NCI-H82 (cell line): ENCODE data around the gene NIPSNAP3A.
"Not testable (repeated sequence)": the region's sequence is repeated elsewhere in the genome, so short reads cannot be mapped to it uniquely, and the experiment has no call there.

Experiments
- DNase-seq: peaks from one replicate; lab custom pipeline; 2025; lab: John Stamatoyannopoulos, UW

NIPSNAP3A gene

DNA sequence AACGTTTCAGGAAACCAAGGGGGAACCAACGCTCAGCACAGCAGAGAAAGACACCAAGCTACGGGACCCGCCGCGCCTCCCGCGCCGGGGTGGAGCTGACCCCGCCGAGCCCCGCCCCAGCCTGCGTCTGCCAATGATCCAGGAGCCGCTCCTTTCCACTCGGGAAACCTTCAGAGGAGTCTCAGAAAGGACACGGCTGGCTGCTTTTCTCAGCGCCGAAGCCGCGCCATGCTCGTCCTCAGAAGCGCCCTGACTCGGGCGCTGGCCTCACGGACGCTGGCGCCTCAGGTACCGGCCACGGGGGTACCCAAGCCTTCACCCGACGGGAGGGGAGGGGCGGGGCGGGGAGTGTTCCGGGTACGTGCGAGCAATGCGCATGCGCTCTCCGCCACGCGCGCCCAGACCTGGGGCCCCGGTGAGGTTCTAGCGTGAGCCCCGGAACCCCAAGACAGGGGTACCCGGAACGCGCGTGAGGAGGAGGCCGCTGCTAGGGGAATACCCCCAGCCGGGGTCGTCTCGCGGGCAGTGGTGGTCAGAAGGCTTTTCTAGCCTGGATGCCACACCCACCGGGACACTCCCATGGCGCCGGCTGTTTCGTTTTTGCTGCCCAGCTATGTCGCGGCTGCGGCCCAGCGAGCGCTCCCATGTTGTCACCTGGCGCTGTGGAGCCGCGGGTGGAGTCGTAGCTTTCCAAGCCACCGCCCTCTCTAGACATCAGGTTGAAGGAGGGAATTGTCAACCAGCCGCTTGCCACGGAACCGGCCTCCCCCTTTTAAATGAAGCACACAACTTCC is at the start of gene NIPSNAP3A:
Gene NIPSNAP3A, plus strand, starts transcription at position 119 of the 794 bp plus-strand sequence. Its CDS starts 110 bp downstream, at position 229.
- peak; percentile 84 for DNase-seq

DNA sequence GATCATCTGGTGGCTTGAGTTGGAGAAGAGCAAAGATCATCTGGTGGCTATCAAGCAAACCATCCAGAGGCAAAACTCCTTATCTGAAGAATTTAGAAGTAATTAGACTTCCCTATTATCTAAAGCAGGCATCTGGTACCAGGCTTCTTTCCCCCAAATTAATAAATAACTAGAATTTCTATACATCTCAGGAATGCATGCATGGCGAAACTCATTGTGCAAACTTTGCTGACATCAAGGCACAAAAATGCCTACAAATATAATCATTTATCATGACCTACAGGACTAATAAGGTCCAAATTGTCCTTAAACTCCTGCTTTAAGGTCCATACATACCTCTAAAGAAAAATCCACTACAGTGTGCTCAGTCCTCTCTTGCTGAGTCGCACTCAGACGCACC is 47.2 kb upstream of the NIPSNAP3A start:
- DNase-seq: no peak

DNA sequence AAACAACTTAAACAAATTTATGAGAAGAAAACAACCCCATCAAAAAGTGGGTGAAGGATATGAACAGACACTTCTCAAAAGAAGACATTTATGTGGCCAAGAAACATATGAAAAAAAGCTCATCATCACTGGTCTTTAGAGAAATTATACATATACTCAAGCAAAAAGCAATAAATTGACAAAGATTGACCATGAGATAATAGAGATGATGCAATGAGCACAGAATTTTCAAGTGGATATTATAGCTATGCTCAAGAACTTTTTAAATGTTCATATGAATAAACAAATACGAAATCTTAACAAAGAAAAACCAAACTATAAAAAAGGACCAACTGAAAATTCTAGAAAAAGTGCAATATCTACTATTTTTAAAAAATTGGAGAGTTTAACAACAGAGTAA is 38.7 kb upstream of the NIPSNAP3A start:
- DNase-seq: not testable (repeated sequence)

DNA sequence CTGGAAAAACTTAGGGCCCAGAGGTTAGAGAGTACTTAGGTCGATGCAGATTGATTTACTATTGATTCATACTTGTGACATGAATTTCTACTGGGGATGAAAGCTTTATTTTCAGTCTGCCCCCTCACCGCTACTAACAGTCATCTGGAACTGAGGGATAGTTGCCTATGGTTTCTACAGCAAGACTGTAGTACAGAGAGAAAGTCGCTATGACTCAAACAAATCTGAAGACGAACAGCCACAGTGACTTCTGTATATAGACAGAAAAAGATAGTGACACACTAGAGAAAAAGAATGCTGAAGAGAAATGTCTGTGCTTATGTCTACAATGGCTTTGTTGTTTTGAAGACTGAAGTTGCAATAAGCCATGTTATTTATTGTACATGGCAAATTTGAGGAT is 35.9 kb upstream of the NIPSNAP3A start:
- DNase-seq: no peak

DNA sequence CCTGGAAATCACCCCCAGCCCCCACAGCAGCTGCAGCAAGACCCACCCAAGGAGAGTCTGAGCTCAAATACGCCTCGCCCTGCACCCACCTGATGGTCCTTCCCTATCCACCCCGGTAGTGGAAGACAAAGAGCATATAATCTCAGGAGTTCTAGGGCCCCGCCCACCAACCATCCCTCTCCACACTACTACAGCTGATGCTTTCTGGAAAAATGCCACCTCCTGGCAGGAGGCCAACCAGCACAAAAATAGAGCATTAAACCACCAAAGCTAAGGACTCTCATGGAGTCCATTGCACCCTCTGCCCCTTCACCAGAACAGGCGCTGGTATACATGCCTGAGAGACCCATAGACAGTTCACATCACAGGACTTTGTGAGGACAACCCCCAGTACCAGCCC is 22.5 kb upstream of the NIPSNAP3A start:
- DNase-seq: peak; percentile 6

DNA sequence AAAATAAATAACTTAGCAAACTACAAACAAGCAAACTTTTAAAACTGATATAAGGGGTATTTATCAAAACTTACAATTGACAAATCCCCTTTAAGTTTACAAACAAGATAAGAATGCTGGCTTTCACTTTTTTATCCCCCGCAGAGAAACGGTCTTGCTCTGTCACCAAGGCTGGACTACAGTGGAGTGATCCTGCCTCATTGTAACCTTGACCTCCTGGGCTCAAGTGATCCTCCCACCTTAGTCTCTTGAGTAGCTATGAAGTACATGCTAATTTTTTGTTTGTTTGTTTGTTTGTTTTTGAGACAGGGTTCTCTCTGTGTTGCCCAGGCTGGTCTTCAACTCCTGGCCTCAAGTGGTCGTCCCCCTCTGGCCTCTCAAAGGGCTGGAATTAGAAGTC is 9.0 kb upstream of the NIPSNAP3A start:
- no peak for DNase-seq

DNA sequence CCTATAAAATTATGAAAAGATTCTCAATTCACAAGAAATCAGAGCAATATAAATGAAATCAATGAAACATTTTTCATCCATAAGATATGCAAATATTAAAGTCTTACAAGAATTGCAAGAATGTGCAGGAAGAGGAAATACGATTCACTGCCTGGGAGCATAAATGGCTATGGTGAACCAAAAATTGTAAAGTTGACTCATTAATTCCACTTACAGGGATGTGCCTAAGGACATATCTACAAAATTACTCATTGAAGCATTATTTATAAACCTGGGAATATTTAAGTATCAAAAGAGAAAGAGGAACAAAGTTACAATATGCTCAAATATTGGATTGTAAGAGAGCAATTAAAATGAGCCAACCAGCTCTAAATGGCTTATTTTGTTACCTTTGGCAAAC is 6.9 kb upstream of the NIPSNAP3A start:
- DNase-seq: no peak

DNA sequence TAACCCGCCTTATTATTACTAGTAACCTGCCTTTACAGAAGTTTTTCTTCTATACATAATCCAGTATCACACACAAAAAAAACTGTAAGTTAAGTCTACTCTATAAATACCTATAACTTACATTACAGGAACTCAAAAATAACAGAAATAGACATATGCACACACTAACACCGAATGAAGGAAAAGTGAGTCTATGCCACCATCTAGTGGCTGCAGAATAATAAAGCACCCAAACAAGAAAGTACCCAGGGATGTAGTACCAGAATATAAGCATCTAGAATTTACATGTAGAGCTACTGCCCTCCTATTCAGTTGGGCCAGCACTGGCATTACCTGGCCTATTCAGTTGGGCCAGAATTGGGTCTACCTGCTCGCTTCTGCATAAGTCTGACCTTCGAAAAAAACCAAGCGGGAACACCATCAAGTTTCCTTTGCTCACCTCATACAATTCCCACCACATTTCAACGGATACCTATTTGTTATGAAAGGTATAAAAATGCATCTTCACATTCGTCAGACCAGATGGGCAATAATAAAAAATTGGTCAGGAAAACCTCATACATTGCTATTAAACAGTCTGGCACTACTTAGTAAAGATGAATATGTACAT is 4.0 kb upstream of the NIPSNAP3A start:
- peak; percentile 66 for DNase-seq

DNA sequence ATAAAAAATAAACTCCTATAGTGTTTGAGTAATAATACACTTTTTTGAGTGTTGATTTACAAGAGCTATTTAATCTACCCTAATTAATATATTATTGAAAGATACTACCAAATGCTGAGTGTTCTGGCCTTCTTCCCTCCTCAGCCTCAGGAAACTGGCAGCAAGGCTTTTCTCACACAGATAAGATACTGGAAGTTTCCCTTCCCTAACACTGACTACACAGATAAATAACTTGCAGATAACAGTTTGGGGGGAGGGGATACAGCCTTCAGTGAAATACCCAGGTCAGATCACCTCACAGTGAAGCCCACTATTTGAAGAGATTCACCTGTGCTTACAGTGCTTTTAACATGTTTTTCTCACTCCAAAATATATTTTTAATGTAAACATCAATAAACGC is 1.6 kb upstream of the NIPSNAP3A start:
- no peak for DNase-seq

DNA sequence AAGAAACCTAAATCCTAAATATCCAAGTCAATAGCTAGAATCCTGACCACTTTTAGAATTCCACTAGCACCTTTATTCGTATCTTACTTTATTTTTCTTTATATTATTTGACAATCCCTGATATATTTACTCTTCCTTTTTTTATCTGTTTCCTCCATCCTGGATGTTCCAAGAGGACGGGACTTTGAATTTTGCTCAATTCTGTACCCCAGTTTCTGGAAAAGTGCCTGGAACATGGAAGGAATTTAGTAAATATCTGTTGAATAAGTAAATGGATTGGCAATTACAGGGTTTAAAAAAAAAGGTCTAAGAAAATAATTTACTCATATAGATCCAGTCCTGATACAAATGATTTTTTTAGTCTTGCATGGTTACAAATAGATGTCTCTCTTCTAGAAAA is 1.2 kb upstream of the NIPSNAP3A start:
- no peak for DNase-seq

DNA sequence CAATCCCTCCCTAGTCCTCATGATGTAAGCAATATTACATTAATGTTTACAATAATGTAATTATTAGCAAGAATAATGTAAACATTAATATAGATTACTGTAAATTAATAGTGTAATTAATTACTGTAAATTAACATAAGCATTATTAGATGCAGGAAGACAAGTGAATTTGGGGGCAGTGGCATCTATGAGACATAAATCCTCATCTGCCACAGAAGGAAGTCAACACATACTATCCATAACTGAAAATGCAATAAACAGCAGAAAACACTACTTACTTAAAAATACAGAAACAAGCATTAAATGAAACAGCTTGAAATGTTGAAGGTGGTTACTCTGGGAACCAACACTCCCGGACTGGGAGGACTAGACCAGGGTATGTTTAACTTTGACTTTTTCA is 685 bp upstream of the NIPSNAP3A start:
- DNase-seq: peak; percentile 13

DNA sequence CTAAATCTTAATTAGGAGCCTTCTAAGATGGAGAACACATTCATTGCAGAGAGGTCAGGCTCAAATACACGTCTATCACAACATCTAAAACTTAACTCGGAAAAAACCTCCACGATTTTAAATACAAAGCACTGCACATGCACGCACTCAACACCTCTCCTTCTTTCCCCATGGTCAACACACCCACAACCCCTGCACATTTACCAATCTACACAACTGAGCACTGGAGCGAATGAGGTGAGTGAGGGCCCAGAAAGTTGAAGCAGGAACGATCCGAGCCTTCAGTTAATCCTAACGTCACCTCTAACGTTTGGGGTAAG is 278 bp upstream of the NIPSNAP3A start:
- DNase-seq: no peak

DNA sequence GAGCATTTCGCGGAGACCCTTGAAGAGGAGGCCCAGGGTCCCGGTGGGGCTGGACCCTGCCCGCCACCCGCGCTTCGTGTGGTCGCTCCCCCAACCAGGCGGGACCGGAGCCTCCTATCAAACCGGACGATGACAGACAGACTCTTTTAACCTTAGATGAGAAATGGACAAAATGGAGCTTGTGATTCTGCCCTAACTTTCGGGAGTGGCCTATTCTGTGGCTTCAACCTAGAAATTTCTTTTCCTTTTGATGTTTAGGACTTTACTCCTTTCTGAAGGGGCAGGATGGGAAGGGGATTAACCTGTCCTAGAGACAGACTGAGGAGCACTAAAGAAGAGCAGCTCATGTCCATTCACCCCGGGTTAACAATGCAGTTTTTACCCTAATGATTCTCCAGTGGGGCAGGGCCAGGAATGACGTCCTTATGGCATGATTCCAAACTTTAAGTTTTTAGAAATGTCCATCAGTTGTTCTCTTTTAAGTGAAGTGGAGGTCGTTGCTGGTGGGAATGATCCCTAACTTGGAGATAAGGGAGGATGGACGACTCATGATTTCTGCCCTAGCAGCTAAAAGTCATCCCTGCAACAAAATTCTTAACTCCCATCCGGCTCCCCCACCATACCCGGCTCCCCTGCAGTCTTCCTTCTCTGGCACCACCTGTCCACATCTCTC is 1.0 kb downstream of the NIPSNAP3A start:
- DNase-seq: peak; percentile 33

DNA sequence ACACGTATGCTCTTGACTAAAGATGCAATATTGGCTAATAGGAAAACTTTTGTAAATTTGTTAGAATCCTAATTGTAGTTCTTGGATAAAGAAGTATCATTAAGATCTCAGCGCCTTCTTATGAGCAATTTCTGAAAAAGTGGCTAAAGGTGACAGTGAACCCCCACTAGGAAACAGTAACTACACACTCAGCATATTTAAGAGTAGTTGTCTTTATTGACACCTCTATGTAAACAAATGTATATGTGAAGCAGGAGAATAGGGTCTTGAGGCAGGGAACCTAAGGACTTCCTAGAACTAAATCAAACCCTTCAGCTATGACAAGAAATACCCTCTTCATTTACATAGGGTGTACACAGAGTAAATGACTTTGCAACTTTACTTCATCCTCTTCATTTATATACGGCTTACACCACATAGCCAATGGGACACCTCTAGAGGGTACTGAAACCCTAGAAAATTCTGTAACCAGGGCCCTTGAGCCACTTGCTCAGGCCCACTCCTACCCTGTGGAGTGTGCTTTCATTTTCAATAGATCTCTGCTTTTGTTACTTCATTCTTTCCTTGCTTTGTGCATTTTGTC is 2.8 kb downstream of the NIPSNAP3A start:
- DNase-seq: no peak

DNA sequence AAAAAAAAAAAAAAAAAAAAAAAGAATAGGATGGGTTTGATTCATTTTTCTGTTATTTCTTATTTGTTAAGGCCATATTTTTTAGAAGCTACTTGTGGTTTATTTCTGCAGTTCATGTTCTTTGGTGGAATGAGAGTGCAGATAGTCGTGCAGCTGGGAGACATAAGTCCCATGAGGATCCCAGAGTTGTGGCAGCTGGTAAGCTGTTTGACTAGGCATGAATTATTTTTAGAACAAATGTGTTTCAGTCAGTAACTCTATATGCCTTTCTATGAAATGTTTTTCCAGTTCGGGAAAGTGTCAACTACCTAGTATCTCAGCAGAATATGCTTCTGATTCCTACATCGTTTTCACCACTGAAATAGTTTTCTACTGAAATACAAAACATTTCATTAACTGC is 11.5 kb downstream of the NIPSNAP3A start:
- DNase-seq: no peak

DNA sequence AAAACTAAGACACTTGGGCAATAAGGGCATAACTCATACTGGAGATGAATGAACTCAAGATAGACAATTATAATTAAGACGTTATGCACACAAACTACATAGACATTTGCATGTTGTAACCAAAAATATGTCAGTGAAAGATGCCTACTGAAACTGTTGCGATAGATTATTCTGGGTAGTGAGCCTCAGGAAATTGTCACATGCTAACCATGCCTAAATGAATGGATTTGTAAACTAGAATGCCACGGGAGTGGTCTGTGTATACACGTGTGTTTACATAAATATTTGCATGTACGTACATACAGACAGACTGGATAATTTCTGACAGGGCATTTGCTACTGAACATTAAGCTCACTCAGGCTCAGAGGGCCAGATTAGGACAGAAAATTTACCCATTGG is 17.7 kb downstream of the NIPSNAP3A start:
- no peak for DNase-seq

DNA sequence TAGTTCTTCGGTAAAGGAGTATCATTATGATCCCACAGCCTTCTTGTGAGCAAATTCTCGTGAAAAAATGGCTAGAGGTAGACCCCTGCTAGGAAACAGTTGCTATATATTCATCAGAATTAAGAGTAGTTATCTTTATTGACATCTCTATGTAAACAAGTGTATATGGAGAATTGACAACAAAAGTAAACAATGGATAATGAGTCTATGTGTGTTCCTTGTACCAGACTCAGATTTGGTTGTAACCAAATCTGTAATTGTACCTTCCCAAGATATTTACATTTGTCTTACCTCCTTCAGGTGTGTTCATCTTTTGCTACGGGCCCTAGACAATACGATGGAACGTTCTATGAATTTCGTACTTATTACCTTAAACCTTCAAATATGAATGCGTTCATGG is 18.5 kb downstream of the NIPSNAP3A start:
- DNase-seq: no peak

DNA sequence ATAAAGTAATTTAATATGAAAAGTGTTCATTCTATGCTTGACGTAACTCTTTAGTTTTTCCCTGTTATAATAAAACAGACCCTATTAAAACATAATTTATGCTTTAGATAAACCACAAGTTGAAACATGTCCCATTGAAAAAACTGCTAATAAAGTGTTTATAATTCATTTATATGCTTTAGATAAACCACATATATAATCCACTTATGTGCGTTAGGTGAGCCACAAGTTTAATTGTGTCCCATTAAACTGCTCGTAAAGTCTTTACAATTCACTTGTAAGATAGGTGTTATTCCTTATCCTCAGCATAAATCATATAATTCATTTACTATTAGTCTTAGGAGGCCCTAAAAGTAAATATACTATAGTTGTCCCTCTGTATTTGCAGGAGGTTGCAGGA is 20.0 kb downstream of the NIPSNAP3A start:
- no peak for DNase-seq

DNA sequence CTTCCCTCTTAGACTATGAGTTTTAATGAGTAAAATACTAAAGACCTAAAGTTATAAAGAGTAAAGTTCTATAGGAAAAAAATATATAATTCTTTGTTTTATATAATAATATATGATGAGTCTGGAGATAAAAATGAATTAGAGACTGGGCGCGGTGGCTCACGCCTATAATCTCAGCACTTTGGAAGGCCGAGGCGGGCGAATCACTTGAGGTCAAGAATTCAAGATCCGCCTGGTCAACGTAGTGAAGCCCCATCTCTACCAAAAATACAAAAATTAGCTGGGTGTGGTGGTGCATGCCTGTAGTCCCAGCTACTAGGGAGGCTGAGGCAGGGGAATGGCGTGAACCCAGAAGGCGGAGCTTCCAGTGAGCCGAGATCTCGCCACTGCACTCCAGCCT is 21.5 kb downstream of the NIPSNAP3A start:
- DNase-seq: not testable (repeated sequence)

DNA sequence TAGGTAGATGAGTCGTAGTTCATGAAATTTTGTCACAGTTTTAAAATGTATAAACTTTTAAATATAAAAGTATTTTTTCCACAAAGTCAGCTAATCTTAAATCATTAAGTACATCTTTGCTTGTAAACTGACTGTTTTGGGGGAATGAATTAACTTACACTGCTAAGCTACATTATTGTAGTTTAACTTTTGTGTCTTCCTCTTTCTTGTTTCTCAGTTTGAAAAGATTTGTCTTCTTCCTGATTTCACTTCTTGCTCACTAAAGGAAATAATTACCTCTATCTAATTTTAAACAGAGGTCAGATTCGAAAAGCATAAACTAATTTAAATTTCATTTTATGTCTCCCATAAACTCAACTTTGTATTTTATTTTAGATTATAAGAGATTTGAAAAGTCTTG is 22.2 kb downstream of the NIPSNAP3A start:
- no peak for DNase-seq

DNA sequence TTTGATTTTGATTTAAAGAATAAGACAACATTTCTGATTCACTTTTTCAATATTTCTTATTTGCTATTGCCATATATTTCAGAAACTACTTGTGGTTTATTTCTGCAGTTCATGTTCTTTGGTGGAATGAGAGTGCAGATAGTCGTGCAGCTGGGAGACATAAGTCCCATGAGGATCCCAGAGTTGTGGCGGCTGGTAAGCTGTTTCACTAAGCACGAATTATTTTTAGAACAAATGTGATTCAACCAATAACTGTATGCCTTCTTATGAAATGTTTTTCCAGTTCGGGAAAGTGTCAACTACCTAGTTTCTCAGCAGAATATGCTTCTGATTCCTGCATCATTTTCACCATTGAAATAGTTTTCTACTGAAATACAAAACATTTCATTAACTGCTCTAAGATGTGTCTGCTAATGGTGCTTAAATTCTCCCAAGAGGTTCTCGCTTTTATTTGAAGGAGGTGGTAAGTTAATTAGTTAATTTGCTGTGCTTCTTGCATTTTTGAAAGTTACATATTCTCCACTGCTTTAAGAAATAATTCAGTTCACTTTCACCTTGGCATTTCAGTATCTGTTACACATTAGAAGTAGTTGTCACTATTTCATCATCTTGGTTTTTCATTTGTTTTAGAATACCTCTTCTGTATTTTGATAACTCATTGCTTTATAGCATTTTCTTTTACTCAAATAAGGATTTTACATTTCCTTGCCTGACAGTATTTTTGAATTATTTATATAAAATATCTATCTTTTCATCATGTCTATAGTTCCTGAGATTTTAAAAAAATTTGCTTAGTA is 25.4 kb downstream of the NIPSNAP3A start:
- DNase-seq: peak; percentile 58

DNA sequence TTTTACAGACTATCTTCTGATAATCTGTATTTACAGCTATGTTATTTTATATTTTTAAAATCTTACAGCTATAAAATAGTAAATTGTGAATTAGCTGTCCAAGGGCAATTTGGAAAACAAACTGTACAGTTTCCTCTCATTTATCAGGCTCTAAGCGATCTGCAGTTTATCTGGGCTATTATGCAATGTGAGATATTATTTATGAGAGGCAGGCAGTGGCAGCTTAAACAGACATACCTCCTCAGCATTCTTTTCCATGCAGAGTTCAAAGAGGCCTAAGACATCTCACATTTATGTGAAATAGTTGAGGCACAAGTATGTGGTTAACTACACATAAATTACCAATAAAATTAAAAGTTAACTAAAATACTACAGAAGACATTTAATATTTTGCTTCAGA is 26.6 kb downstream of the NIPSNAP3A start:
- DNase-seq: no peak
